ENCODE results near the gene EGFR. TPM values are rescaled to one million over a fixed set of nuclear protein-coding genes. Genes with fewer than 3 reads are reported as not detected.
A peak's percentile ranks its signal among the peaks of the same experiment; 100 is the strongest.

The EGFR gene
- total and polyA plus RNA-seq, 2 donors (not counting 1 experiment from before 2014, with no cell fraction given) = 55.3 to 62.8 TPM

DNA sequence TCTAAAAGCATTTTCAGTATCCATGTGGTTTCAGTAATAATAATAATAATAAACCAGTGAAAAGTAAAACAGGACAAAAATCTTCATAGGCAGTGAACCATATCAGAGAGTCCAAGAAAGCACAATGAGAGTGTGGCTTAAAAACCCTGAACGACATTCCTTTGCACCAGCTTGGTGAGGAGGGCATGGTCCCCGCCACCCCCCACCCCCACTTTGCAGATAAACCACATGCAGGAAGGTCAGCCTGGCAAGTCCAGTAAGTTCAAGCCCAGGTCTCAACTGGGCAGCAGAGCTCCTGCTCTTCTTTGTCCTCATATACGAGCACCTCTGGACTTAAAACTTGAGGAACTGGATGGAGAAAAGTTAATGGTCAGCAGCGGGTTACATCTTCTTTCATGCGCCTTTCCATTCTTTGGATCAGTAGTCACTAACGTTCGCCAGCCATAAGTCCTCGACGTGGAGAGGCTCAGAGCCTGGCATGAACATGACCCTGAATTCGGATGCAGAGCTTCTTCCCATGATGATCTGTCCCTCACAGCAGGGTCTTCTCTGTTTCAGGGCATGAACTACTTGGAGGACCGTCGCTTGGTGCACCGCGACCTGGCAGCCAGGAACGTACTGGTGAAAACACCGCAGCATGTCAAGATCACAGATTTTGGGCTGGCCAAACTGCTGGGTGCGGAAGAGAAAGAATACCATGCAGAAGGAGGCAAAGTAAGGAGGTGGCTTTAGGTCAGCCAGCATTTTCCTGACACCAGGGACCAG lies 172.5 kb downstream of the EGFR start:
- no peak overlapping the region for H2AFZ ChIP-seq (ENCODE audit: low read length)
- H3K4me3 ChIP-seq (replicated peaks in 1 of 4; ENCODE audit: control extremely low read depth in 1 of 4, insufficient read depth in 1 of 4, low read depth in 3 of 4, low read length in 4 of 4) = no peak overlapping the region
- H3K79me2 ChIP-seq (ENCODE audit: control insufficient read depth, insufficient read depth, low read length) = peaks cover 9% of the 10 kb centered on the region
- no peaks in the 10 kb centered on the region for H3K27me3 ChIP-seq (ENCODE audit: control insufficient read depth, insufficient read depth, low read length)
- no peaks in the 10 kb centered on the region for H4K20me1 ChIP-seq (ENCODE audit: control insufficient read depth, extremely low read depth, insufficient read depth, low read length)
- no peak overlapping the region for H3K4me2 ChIP-seq (ENCODE audit: extremely low read depth, insufficient read depth, low read length)
- H3K9ac ChIP-seq (ENCODE audit: insufficient read depth, low read length) = no peak overlapping the region
- no peak for DNase-seq (ENCODE audit: low read depth in 2 of 2)
- H3K9me3 ChIP-seq (ENCODE audit: control insufficient read depth, insufficient read depth, low read depth, low read length) = no peaks in the 10 kb centered on the region
- peaks cover 14% of the 10 kb centered on the region for H3K36me3 ChIP-seq (ENCODE audit: control insufficient read depth, insufficient read depth, low read length)
- no peak for TF ChIP-seq EZH2 (IDR thresholded peaks at IDR 0.05; ENCODE audit: low read length, missing control alignments)
- TF ChIP-seq, protein P1, sequence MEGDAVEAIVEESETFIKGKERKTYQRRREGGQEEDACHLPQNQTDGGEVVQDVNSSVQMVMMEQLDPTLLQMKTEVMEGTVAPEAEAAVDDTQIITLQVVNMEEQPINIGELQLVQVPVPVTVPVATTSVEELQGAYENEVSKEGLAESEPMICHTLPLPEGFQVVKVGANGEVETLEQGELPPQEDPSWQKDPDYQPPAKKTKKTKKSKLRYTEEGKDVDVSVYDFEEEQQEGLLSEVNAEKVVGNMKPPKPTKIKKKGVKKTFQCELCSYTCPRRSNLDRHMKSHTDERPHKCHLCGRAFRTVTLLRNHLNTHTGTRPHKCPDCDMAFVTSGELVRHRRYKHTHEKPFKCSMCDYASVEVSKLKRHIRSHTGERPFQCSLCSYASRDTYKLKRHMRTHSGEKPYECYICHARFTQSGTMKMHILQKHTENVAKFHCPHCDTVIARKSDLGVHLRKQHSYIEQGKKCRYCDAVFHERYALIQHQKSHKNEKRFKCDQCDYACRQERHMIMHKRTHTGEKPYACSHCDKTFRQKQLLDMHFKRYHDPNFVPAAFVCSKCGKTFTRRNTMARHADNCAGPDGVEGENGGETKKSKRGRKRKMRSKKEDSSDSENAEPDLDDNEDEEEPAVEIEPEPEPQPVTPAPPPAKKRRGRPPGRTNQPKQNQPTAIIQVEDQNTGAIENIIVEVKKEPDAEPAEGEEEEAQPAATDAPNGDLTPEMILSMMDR (conservative IDR thresholded peaks at IDR 0.05 in 1 of 2, IDR thresholded peaks at IDR 0.05 in 1 of 2; ENCODE audit: low read depth in 1 of 2, low read length in 2 of 2) = no peak
- H3K27ac ChIP-seq (ENCODE audit: insufficient read depth, low read length) = no peak overlapping the region
- peaks cover 31% of the 10 kb centered on the region for H3K4me1 ChIP-seq (ENCODE audit: control insufficient read depth, extremely low read depth, insufficient read depth, low read length)

DNA sequence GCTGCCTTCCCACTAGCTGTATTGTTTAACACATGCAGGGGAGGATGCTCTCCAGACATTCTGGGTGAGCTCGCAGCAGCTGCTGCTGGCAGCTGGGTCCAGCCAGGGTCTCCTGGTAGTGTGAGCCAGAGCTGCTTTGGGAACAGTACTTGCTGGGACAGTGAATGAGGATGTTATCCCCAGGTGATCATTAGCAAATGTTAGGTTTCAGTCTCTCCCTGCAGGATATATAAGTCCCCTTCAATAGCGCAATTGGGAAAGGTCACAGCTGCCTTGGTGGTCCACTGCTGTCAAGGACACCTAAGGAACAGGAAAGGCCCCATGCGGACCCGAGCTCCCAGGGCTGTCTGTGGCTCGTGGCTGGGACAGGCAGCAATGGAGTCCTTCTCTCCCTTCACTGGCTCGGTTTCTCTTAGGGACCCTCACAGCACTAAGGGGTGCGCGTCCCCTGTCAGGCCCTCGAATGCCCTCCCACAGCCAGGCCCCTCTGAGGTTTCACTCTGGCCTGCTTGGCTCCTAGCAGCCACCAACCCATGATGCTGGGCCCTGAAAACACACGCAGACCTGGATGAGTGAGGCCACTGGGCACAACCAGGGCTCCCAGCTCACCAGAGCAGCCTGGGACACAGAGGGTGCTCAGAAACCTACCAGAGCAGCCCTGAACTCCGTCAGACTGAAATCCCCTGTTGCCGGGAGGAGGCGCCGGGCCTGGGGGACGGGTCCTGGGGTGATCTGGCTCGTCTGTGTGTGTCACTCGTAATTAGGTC lies 173.3 kb downstream of the EGFR start:
- Histone ChIP-seq H3K4me2 (ENCODE audit: extremely low read depth, insufficient read depth, low read length) (no peak overlapping the region), H3K9me3 (ENCODE audit: control insufficient read depth, insufficient read depth, low read depth, low read length) (no peaks in the 10 kb centered on the region), H3K4me1 (ENCODE audit: control insufficient read depth, extremely low read depth, insufficient read depth, low read length) (peaks cover 24% of the 10 kb centered on the region), H3K27ac (ENCODE audit: insufficient read depth, low read length) (peak overlapping the region; percentile 78), H2AFZ (ENCODE audit: low read length) (no peak overlapping the region), H3K79me2 (ENCODE audit: control insufficient read depth, insufficient read depth, low read length) (peaks cover 7% of the 10 kb centered on the region), H3K9ac (ENCODE audit: insufficient read depth, low read length) (peak overlapping the region; percentile 13), H4K20me1 (ENCODE audit: control insufficient read depth, extremely low read depth, insufficient read depth, low read length) (no peaks in the 10 kb centered on the region), H3K36me3 (ENCODE audit: control insufficient read depth, insufficient read depth, low read length) (peaks cover 11% of the 10 kb centered on the region), H3K4me3 (replicated peaks in 1 of 4; ENCODE audit: control extremely low read depth in 1 of 4, insufficient read depth in 1 of 4, low read depth in 3 of 4, low read length in 4 of 4) (no peak overlapping the region), H3K27me3 (ENCODE audit: control insufficient read depth, insufficient read depth, low read length) (no peaks in the 10 kb centered on the region)
- peak in 1 of 2 donors; percentile 24 for DNase-seq (ENCODE audit: low read depth in 2 of 2)
- TF ChIP-seq EZH2 (IDR thresholded peaks at IDR 0.05; ENCODE audit: low read length, missing control alignments) = no peak
- TF ChIP-seq, protein P1 (conservative IDR thresholded peaks at IDR 0.05 in 1 of 2, IDR thresholded peaks at IDR 0.05 in 1 of 2; ENCODE audit: low read depth in 1 of 2, low read length in 2 of 2) = peak in 1 of 2 donors; percentile 21

DNA sequence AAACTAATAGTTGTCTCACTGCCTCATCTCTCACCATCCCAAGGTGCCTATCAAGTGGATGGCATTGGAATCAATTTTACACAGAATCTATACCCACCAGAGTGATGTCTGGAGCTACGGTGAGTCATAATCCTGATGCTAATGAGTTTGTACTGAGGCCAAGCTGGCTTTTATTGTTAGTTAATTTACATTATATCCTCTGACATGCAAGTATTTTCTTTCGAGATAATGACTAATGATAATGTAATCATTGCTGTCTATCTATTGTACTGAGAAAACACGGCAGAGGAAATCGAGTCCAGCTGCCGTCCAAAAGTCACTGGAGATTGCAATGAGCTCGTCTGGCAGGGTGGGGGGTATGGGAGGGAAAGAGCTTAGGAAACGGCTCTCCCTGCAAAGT lies 173.9 kb downstream of the EGFR start:
- DNase-seq (ENCODE audit: low read depth in 2 of 2) = peak; percentile 82 to 89
- no peaks in the 10 kb centered on the region for H3K9me3 ChIP-seq (ENCODE audit: control insufficient read depth, insufficient read depth, low read depth, low read length)
- no peak overlapping the region for H3K9ac ChIP-seq (ENCODE audit: insufficient read depth, low read length)
- peak overlapping the region; percentile 60 for H3K4me2 ChIP-seq (ENCODE audit: extremely low read depth, insufficient read depth, low read length)
- H3K4me1 ChIP-seq (ENCODE audit: control insufficient read depth, extremely low read depth, insufficient read depth, low read length) = peaks cover 20% of the 10 kb centered on the region
- no peaks in the 10 kb centered on the region for H4K20me1 ChIP-seq (ENCODE audit: control insufficient read depth, extremely low read depth, insufficient read depth, low read length)
- H3K27ac ChIP-seq (ENCODE audit: insufficient read depth, low read length) = peak overlapping the region; percentile 78
- no peak overlapping the region for H2AFZ ChIP-seq (ENCODE audit: low read length)
- H3K79me2 ChIP-seq (ENCODE audit: control insufficient read depth, insufficient read depth, low read length) = peaks cover 5% of the 10 kb centered on the region
- H3K4me3 ChIP-seq (replicated peaks in 1 of 4; ENCODE audit: control extremely low read depth in 1 of 4, insufficient read depth in 1 of 4, low read depth in 3 of 4, low read length in 4 of 4) = no peak overlapping the region
- H3K36me3 ChIP-seq (ENCODE audit: control insufficient read depth, insufficient read depth, low read length) = peaks cover 9% of the 10 kb centered on the region
- no peak for TF ChIP-seq EZH2 (IDR thresholded peaks at IDR 0.05; ENCODE audit: low read length, missing control alignments)
- TF ChIP-seq, protein P1 (conservative IDR thresholded peaks at IDR 0.05 in 1 of 2, IDR thresholded peaks at IDR 0.05 in 1 of 2; ENCODE audit: low read depth in 1 of 2, low read length in 2 of 2) = no peak
- no peaks in the 10 kb centered on the region for H3K27me3 ChIP-seq (ENCODE audit: control insufficient read depth, insufficient read depth, low read length)

Measured in fibroblast of lung (primary cell).